ENCODE measurements around the gene RPL19.

The RPL19 gene

DNA sequence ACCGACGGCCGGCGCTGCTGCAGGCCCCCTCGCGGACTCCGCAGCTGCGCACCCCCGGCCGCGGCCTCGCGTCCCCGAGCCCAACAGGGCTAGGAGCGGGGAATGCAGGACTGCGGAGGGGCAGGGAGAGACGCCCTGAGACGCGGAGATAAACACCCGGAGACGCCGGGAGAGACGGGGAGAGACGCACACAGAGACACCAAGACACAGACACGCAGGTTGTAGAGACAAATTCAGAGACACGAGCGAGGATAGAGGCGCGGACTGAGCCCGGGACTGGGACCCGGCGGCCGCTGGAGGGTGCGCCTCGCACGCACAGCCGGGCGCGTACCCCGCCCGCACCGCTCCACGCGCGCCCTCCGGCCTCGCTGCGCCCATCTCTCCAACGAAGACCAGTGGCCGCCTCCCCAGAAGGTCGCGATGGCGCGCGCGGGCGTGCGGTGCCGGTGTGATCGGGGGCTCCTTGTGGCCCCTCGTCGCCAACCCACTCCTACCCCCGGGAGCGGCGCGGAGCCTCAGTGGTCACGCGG is 24.8 kb downstream of the RPL19 start:
- no peak for DNase-seq (ENCODE audit: low read depth)

DNA sequence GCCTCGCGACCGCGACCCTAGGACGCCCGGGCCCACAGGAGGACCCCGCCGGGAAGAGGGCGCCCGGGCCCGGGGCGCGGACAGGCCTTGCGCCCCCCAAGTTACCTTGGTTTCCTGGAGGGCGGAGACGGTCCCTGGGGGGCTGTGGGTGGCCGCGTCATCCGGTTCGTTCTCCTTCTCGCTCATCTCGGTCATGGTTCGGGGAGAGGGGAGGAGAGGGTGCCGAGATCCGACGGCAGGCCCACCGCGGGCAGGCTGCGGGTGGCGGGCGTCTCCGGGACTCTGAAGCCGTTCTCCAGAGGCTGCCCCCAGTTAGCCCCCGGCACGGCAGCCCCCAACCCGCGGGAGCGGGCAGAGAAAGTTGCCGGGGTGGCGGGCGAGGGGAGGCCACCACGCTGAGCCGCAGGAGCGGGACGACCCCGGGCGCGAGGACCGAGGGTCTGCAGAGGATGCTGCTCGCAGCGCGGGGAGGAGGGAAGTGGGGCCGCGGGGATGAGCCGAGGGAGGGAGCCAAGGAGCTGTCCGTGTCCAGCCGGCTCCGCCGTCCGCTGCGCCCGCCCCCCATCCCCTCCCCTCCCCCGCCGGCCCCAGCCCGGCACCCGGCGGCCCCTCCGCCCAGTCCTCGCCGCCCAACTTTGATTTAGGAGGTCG is 25.4 kb downstream of the RPL19 start, which contains the start of gene STAC2:
TSS of gene STAC2 (minus strand) at position 638 of the 651 bp plus-strand sequence. CDS start at position 195, 443 bp downstream.
- no peak for DNase-seq (ENCODE audit: low read depth)

DNA sequence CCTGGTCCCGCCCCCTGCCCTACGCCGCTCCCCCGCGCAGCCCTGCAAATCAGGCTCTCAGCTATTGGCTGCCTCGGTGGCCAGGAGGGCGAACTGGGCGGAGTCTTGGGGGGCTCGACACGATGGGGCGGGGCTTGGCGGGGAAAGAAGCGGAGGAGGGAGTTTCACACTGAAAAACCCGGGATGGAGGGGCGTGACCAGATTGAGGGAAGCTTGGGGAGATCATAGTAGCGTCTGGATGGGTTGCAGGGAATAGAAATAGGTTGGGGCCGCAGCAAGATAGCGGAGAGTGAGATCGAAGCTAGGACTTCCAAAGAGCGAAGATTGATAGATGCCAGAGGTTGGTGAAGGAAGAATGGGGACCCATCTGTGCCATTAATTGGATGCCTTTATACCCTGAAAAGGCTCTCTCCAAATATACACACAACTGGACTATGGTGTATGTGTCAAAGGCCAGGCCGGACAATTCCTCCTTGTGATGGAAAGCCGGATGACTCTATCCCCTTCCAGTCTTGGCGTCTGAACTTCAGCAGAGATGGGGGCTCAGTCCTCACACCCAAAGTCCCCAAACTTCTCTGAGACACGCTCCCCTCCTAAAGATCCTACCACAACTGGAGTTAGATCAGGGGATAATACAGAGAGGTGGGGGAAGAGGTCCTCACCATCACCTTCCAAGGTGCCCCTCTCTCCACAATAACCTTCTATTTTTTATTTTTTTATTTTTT is 26.0 kb downstream of the RPL19 start:
- DNase-seq (ENCODE audit: low read depth): peak; percentile 44

DNA sequence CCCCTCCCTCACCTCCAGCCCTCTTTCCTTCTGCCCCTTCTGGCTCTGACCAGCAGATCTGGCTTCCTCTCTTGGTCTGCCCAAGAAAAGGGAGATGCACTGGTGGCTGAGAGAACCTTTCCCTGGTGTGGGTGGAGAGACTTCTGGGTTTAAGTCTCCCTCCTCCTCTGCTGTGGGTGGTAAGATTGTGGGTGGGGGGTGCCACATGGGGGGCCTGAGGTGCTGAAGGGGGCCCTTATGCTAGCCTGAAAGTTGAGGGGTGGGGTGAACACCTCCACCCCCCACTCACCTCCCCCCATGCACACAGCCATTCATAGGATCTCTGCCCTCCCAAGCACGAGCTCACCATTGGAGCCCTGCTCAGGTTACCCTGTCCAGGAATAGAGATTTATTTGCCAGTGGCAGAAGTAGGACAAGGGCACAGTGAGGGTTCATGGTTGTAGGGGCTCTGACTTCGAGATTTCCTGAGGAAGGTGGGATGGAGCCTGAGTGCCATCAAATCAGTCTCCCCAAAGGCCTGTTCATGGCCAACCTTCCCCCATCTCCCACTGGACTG is 27.4 kb downstream of the RPL19 start:
- DNase-seq (ENCODE audit: low read depth): no peak

DNA sequence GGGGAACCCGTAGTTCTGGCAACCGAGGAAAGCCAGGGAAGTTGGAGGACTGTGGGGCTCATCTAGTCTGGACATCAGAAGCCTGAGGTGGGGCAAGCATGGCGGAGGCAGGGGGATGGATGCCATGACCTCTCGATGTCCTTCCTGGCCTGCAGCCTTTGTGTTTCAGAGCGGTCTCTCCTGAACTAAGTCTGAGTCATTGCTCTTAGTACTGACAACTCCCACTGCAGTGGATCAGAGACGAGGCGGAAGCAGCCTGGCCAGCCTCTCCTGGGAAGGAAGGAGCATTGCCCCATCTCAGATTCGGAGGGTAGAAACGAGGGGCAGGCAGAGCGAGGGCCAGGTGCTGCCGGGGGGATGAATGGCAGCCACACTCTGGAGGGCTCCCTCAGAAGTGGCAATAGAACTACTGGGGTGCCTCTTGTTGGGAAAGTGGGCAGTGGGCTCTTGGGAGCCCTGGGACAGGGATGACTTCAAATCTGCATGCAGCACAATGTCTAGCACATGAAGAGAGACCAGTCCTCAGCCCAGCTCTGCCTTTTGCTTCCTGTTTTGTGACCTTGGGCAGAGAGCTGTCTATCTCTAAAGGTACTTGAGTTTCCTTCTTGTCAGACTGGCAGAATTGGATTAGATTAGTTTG is 29.3 kb downstream of the RPL19 start:
- peak; percentile 71 for DNase-seq (ENCODE audit: low read depth)

DNA sequence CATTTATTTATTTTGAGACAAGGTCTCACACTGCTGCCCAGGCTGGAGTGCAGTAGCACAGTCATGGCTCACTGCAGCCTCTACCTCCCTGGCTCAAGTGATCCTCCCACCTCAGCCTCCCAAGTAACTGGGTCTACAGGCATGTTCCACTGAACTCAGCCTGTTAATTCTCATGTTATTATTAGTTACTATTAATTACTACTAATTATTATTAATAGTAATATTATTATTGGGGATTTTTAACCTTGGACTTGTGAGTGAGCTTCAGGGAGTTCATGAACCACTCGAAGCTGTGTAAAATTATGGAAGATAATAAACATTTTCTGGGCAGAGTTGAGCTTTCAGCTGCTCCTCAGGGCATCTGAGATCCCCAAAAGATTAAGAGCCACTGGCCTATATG is 30.3 kb downstream of the RPL19 start:
- DNase-seq (ENCODE audit: low read depth): no peak

DNA sequence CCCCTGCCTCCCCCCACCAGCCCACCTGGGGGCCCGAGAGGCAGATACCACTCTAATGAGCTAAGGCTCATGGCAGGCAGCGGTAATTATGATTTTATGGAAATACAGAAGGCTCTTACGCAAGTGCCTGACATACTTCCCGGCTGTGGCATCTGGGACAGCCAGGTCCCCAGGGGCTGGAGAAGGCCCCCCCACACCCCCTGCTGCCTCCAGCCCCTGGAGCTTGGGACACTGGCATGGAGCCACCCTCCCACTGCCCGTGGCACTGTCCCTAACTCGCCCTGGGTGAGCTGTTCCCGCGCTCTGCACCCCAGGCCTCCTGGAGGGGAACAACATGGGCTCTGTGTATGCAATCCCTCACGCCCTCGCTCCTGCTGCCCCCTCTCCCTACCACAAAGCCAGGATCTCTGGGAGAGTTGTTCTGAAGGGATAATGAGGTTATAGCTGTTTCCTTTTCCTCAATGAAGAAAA is 31.0 kb downstream of the RPL19 start:
- no peak for DNase-seq (ENCODE audit: low read depth)

DNA sequence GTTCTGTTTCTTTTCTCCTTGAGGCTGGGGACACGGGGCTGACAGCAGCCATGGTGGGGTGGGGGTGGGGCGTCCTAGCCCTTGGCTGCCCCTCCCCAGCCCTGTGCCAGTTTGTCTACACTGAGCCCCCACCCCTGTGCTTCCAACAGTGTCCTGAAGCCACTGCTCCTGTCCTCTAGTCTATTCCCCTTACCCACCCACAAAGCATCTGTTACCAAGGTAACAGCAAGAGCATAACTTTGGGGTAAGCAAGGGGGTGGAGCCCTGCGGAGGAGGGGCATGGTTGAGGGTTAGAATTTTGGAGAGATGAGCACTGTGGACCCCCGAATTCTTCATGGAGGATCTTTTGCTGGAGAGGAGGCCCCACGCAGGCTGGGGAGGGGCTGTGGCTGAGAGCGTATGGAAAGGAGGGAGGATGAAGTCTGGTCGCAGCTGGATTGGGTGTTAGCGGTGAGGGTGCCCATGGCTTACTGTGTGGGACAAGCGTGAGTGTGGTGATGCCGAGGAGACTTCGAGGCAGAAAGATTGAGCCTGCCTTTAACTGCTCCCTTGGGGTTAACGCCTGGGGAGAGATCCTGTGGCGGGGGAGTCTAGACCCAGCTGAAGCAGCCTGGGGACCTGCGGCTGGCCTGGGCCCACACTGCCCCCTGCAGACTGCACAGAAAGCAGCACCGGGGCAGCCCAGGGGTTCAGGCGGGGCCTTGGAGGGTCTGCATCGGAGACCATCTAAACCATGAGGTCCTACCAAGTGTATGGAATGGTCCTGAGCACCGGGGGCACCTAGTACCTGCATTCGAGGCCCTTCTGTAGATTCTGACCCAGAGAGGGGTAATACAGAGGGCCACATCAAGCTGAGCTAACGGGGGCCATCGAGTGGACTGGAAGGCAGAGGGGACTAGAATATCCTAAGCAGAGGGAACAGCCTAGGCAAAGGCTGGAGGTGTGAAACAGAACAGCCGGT is 31.8 kb downstream of the RPL19 start:
- peak; percentile 31 for DNase-seq (ENCODE audit: low read depth)

DNA sequence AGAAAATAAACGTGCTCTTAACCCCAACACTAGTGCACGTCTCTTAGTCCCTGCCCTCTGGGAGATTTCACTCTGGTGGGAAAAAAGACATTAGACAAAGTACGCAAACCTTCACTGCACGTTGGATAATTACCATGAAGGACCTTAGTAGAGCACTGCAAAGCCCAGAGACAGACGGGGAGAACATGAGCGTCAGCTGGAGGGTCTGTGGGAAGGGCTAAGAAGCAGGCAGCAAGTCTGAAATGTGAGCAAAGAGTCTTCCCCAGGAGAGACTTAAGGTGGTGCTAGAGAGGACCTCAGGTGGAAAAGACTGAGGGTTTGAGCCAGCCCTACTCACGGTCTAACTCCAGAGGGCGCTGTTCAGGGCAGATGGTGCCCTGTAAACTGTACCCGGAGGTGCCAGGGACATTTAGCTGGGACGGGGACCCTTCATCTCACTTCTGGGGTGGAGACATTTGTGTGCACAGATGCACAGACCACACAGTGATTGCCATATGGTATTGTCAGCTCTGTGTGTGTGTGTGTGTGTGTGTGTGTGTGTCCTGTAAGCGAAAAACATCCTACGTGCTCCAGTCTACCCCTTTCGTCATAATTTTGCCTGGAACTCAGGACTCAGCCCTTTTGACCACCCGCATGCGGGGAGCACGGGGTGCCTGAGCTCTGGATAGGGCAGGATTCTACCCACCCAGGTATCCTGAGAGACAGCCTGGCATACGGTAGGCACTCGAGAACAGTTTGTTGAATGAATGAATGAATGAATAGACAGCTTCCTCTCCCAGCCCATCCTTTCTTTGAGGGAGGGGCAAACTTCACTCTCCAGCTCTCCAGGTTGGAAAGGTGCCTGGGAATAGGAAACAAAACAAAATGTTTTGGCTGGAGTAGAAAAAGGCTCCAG is 35.7 kb downstream of the RPL19 start:
- DNase-seq (ENCODE audit: low read depth): peak; percentile 64

DNA sequence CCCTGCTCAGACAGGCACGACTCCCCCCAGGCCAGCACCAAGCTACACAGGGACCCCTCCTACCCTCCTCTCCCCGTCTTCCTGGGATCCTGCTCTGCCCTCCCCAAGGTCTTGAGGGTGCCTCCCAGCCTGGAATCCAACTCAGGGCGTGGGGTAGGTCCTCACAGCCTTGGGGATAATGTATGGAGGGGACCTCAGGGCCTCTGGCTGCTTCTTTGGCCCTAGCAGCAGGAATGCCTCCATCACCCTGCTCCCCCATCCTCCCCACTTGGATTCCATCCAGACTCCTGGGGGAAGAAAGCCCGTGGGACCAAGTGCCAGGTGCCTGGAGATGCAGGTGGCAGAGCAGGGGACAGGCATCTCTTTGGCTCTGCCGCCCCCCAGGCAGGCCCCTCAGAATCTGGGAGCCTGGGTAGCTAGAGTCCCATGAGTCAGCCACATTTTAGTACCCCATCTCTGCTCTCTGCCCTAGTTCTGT is 36.4 kb downstream of the RPL19 start:
- no peak for DNase-seq (ENCODE audit: low read depth)

DNA sequence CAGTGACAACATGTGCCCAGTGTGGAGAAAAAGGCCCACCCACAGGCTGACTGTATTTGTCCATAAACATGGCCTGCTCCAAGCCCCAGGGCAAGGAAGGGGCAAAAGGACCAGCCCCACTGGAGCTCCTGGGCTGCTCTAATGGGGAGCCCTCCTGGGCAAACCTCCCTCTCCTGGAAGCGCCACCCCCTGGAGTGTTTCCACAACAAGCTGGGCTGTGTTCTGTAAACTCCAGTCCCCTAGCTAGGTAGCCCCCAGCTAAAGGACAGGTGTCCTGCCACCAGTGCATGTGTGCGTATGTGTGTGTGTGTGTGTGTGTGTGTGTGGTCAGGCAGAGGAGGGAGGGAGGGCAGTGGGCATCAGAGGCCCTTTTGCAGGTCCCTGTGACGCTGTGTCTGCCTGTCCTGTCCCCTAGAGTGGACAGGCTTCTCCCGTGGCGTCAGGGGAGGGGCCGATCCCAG is 36.9 kb downstream of the RPL19 start:
- no peak for DNase-seq (ENCODE audit: low read depth)

DNA sequence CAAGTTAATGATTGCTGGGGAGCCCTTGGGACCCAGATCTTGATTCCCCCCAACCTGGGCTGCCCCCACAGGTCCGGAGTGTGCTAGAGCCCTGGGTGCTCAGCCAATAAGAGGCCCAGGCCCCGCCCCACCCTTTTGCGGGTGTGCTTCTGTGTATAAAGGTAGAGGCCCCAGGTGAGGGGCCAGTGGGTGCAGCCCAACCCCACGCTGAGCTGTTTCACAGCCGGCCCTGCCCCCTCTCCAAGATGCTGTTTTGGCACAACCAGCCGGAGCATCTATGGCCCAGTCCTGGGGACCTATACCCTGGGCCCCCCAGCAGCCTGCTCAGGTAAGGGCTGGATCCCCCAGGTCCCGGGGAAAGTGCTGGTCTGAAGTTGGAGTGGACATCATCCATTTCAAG is 37.5 kb downstream of the RPL19 start:
- no peak for DNase-seq (ENCODE audit: low read depth)

DNA sequence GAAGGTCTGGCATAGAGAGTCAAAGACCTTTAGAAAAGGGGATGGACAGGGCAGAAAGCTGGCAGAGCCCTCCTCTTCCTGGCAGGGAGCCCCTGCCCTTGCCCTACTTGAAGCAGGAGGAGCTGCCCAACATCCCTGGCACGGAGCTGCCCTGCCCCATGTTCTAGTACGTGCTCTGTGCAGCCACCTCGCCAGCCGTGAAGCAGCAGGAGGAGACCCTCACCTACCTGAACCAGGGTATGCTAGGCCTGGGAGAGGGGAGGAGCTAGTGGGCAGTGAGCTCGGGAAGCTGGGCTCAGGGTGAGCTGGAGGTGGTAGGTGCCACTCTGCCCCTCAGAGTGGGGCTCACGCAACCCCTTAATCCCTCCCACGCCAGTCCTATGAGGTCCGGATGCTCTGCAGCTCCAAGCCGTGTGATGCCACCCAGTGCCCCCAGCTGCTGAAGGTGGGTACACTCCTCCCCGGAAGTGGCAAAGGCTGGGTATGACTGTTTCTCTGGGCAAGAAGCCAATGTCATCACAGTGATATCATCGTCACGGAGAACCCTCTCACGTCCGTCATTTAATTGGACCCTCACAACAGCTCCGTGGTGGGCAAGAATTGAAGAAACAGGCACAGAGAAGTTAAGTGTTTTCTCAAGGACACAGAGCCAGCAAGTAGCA is 38.4 kb downstream of the RPL19 start:
- DNase-seq (ENCODE audit: low read depth): no peak

DNA sequence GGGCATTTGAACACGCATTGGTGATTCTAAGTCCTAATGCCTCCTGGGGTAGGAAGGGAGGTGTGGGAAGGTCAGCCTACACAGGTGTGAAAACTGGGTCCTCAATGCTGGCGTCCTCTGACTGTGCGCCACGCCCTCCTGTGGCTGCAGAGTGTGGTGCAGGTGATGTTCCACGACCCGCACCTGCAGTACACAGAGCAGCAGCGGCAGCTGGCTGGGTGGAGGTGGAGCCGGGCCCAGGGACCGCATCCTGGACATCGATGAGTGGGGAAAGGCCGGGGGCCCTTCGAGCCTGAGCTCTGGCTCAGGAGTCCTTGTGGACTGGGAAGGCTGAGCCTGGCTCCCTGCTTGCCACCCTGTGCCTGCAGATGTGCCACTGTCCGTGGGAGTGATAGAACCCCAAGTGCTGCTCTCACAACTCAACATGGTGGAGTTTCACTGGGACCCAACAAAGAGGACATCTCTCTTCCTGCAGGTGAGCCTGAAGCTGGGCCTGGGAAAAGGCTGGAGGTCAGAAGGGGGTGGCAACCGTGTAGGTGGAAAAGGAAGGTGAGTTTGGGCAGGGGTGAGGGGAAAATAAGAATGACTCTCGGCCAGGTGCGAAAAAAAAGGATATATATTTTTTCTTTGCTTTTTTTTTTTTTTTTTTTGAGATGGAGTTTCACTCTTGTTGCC is 39.7 kb downstream of the RPL19 start:
- DNase-seq (ENCODE audit: low read depth): no peak

DNA sequence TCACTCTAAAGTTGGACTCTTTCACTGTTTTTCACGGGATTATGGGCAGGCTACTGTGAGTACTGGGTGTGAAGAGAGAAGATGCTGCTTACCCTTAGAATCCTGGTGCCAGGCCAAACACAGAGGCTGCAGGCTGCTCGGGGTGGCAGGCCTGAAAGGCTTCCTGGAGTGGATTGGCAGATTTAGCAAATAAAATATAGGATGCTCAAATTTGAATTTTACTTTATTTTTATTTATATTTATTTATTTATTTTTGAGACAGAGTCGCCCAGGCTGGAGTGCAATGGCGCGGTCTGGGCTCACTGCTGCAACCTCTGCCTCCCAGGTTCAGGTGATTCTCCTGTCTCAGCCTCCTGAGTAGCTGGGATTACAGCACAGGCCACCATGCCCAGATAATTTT is 40.5 kb downstream of the RPL19 start:
- DNase-seq (ENCODE audit: low read depth): no peak

DNA sequence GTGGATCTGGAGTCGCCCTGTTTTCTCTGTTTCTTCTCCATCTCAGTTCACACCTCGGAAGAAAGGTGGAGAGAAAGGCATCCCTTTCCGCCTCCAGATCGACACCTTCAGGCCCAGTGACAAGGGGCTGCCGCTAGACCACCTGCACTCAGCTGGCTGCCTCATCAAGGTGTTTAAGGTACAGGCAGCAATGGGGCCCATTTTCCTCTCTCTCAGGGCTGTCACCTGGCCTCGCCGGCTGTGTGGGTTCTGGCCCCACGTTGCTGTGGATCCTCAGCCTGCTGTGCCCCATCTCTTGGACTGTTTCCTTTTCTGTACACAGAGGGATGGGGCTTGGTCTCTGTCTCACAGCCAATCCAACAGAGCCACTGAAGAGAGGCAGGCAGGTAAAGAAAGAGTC is 43.1 kb downstream of the RPL19 start:
- DNase-seq (ENCODE audit: low read depth): no peak

DNA sequence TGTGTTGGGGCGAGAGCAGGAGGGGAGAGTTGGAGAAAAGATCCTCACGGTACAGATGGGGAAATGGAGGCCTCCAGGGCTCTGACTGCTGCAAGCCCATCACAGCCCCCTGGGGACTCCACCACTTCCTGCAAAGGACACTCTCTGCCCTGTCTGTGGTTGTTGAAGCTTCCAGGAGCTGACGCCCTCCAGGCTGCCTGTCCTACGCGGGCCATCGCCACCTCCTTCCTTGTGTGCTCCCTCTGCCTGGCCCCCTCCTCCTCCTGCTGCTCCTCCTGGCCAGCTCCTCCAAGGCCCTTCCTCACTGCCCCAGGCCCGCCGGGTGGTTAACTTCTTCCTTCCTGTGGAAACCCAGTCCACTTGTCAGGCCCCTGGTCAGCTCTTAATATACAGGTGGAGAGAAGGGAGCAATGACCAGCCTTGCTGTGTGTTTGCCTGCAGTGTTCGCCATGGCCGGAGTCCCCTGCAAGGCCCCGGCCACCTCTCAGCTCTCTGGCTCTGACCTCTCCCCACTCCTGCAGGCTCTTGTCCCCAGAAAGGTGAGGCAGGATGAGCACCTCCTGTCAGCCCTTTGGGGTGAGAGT is 44.0 kb downstream of the RPL19 start:
- no peak for DNase-seq (ENCODE audit: low read depth)

All from amniotic epithelial cell (primary cell).